ENCODE data around the gene EFHB.

GRCh38 chr3:19901337-19901736 is 32.7 kb downstream of the EFHB start:
- TF ChIP-seq JUNB (IDR thresholded peaks at IDR 0.05), result no peak
- 0 out of 3 replicates have a peak, but pooled peaks have one; percentile 12 for TF ChIP-seq CTCF (IDR thresholded peaks at IDR 0.05)
- no peak for TF ChIP-seq HDAC2 (IDR thresholded peaks at IDR 0.05)
- TF ChIP-seq NPAS2 (CRISPR knock-in tag; IDR thresholded peaks at IDR 0.05; ENCODE audit: borderline replicate concordance), result no peak
- TF ChIP-seq EP300 (IDR thresholded peaks at IDR 0.05), result no peak
- no peak for TF ChIP-seq ELK1 (IDR thresholded peaks at IDR 0.05; ENCODE audit: low read depth, low read length)
